ENCODE measurements around the gene FRMPD2.

DNA sequence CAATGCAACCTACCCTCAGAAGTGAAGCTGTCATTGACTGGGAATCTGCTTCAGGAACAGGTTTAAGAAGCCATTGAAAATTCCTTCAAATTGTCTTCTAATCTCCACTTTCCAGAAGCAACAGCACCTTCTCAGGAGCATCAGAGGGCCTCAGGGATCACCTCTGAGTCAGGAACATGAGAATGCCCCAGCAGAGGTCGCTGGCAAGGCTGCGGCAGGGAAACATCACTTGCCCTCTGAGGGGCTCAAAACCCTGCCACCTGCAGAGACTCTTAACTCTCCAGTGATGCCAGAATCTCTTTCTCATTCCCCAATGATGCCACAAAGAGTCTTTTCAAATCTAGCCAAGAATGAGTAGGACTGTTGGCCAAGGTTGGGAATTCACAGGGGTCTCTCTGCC is 26.1 kb upstream of the FRMPD2 start:
- no peak for TF ChIP-seq ZNF274 (IDR thresholded peaks at IDR 0.05; ENCODE audit: low read depth, low read length)
- no peak for TF ChIP-seq SUZ12 (IDR thresholded peaks at IDR 0.05; ENCODE audit: extremely low read depth, insufficient read depth, insufficient read length)
